CD4-positive, alpha-beta T cell treated with Interleukin-10 for 1 hour (primary cell): ENCODE results near the gene ABCB4.

Experiments used
- DNase-seq: peaks from one replicate; pipeline ENCODE4 v3.0.0-alpha.2; 2020

ABCB4 gene

DNA sequence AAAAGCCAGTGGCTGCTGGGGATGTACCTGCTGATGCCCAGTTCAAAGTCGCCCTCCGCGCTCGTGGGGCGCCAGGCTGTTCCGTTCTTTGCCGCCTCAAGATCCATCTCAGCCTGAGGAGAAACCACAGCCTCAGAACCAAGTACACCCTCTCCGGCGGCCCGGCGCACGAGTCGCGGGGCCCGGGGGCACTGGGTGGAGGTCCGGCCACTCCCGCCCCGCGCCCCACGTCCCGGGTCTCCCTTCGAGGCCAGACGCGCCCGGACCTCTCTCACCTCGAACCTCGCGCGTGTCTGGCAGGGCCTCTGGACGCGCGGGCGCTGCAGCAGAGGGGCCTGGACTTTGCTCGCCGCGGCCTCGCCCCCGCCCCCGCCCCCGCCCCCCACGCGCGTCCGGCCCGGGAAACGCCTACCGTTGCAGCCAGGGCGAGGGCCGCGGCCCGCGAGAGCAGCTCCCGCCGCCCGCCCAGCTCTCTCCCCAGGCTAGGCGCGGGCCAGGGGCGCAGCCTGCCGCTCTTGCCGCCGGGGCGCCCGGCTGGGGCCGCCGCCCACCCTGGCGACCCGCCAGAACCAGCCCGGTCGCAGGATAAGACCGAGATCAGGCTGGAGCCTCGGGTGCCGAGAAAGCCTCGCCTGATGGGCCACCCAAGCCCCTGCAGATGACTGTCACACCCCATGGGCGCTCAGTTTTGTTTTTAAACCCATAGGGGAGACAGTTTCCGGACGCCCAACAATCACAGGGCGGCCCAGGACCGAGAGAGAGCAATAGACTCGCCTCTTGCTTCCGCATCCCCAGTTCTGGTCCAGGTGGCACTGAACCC, at the start of gene ABCB4:
Gene ABCB4 (minus strand): TSS at position 322 of the 820 bp plus-strand sequence. CDS start 215 bp downstream, at position 107.
- DNase-seq: no peak

DNA sequence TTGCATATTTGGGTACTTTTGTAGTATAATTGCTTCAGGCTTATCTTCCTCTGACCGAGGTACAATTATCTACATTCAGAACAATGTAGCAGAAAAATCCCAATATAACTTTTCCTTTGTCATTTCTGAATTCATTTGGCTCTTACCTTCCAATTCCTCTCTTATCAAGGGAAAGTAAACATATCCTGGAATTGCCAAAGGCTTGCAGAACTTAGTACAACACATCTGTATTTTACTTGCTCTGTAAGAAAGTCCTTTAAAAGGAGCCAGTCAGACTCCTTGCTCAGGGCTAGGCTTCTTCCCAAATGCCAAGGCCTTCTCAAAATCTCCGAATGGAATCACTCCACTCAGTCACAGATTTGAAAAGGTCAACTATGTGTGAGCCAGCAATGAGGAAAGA, 43.3 kb upstream of the ABCB4 start:
- DNase-seq: no peak

DNA sequence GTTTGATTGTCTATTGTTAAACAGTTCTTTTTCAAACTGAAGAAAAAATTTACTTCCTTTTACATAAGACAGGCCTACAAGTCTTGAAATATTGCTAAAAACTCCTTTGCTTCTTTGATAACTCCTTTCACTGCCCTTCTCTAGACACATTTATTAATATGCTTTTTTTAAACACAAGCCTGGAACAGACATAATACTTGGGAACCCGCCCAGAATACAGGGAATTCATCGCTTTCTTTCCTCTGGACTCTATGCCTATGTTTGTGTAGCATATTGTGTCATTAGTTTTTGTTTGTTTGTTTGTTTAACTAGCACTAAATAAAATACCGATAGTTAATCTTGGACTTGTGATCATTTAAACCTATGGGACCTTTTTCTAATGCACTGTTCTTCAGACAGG, 42.4 kb upstream of the ABCB4 start:
- no peak for DNase-seq

DNA sequence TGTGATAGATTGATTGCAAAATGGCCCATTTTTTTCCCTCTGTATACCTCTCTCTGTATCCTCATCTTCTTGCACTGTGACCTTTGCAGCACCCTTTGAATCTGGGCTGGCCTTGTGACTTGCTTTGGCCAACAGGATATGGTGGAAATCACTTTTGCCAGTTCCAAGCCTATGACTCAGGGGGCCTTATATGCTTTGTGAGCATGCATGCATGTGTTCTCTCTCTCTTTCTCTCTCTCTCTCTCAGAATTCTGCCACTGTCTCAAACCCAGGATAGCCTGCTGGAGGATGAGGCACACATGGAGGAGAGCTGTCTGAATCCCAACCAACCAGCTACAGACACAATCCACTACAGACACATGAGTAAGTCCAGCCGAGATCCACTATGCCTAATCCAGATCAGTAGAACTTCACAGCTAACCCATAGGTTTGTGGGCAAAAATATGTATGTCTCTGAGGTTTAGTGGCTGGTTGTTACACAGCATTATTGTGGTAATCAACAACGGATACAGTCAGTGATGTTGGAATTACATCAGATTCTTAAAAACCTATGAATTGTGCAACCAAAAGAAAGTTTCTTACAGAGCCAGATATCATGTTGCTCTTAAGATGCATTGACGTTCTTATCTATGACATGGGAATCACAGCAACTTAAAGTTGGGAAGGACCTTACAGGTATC, 41.8 kb upstream of the ABCB4 start:
- no peak for DNase-seq

DNA sequence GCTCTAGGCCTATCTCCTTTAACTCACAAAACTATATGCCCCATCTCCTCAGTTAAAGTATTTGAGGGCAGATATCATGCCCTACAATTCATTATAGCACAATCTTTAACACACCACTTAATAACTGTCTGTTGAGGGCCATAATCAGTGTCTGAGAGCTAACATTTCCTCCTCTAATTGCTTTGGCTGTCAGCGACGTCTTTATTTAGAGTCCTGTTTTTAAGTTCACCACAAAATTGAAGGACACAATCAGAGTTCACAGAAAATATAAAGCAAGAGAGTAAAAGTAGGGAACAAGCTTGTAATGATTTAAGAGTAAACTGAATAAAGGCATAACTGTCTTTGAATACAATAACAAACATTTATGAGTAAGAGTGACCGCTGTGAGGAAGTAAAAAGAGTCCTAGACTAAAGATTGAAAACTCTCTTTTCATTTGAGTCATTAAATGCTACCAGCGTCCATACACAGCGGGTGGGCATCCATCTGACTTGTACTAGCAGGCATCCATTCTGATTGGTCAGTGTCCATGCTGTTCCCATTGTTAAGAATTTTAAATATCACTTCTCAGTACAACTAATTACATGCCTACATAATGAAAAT, 38.4 kb upstream of the ABCB4 start:
- DNase-seq: no peak

- no peak for DNase-seq
Measured at GRCh38 chr7:87512906-87513305, 37.4 kb upstream of the ABCB4 start.

DNA sequence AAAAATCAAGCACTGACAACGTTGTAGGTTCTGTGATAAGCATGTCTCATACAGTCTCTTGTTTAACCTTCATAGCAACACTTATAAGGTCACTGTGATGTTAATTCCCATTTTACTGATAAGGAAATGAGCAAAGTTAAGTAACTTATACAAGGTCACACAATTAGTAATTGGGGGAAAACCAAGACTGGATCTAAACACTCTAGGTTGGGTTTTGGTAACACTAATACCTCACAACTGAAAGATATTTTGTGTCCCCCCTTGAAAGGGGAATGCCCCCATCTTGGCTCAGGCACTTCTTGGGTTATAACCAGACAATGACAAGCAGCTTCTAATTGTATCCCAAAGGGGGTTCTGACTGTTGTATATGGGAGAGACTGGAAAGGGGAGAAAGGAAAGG, 36.0 kb upstream of the ABCB4 start:
- DNase-seq: no peak

DNA sequence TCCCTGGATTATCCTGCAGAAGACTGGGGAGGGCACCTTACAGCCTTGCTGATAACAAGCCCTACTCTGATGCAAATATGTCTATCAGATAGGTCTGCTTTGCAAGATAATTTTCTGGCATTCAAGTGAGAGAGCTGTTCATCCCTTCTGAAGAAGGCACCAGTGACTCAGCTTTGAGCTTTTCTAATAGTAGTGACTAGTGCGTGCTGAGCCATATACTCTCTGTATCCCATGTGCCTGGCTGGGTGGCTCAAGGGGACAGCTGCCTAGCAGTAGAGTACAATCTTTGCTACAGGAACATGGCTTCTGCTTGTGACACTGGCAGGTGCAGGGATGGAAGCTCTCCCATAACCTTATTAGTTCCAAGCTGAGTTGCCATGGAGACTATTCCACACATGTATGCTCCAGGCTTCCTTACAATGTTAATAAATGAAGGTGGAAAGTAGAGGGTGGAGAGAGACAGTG, 35.0 kb upstream of the ABCB4 start:
- no peak for DNase-seq

GRCh38 chr7:87507446-87507845, 32.0 kb upstream of the ABCB4 start:
- no peak for DNase-seq

- DNase-seq: peak; percentile 7
Measured at GRCh38 chr7:87506246-87507180, 31.0 kb upstream of the ABCB4 start.

DNA sequence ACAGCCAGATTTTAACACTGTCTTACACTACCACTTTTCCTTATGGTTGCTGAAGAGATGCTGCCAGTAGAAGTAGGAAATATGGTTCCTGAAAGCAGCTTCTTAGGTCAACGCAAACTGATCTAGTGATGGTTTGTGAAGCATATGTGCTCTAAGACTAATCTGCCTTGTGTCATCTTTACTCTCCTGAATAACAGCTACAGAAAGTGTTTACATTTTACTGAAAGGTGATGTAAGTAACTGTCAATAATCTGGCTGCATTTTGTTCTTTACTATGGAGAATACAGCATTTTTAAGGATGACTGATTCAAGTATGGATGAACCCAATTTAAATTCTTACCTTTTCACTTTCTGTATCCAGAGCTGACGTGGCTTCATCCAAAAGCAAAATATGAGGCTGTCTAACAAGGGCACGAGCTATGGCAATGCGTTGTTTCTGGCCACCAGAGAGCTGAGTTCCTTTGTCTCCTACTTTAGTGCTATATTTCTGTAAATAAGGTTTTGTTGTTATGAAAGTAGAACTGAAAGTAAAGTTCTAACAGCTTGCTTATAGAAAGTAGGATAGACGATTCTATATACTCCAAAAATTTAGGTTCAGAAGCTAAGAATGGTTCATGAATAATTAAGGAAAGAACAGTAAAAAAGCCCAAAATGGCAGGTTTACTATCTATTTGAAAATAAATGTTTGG, 30.2 kb upstream of the ABCB4 start:
- DNase-seq: no peak

DNA sequence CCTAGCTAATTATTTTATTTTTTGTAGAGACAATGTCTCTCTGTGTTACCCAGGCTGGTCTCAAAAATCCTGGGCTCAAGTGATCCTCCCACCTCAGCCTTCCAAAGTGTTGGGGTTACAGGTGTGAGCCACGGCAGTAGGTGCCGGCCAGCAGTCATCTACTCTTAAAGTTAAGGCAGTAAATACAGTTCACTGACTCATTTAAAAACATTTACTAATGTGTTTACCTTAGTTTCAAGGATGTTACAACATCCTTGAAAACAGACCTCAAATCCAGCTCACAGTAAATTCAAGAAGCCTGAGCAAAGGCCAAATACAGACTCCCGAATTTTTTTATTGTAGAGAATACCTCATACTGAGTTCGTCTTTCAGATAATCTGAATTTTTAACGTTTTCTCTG, 29.6 kb upstream of the ABCB4 start:
- no peak for DNase-seq

GRCh38 chr7:87499494-87499893, 24.0 kb upstream of the ABCB4 start:
- DNase-seq: no peak

GRCh38 chr7:87498893-87499292, 23.4 kb upstream of the ABCB4 start:
- DNase-seq: no peak

DNA sequence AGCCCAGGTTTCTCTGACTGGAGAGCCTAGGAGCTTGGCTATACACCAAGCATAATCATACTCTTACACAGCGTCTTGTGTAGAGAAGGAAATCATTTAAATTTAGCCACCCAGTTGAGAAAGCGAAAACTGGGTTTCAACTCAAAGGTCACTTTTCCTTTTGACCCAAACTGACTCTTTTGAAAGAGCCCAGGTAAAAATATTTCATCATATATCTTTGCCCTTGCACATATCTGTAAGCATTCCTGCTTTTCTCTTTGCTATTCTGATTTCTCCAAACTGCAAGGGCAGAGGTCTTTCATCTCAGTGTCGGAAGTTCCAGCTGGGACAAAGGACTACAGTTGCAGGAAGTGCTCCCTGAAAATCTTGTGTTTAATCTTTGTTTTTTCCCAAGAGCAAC, 22.0 kb upstream of the ABCB4 start:
- no peak for DNase-seq

GRCh38 chr7:87495366-87495765, 19.9 kb upstream of the ABCB4 start:
- no peak for DNase-seq

DNA sequence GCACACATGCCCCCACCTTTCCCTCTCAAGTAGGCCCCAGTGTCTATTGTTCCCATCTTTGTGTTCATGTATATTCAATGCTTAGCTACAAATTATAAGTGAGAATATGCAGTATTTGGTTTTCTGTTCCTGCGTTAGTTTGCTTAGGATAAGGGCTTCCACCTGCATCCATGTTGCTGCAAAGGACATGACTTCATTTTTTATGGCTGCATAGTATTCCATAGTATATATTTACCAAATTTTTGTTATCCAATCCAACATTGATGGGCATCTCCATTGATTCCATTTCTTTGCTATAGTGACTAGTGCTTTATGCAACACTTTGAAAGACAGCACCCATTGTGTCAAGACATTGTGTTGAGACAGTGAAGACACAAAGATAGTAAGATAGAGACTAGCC, 19.0 kb upstream of the ABCB4 start:
- DNase-seq: no peak

- DNase-seq: no peak
Measured at GRCh38 chr7:87483131-87483530, 7.7 kb upstream of the ABCB4 start.

DNA sequence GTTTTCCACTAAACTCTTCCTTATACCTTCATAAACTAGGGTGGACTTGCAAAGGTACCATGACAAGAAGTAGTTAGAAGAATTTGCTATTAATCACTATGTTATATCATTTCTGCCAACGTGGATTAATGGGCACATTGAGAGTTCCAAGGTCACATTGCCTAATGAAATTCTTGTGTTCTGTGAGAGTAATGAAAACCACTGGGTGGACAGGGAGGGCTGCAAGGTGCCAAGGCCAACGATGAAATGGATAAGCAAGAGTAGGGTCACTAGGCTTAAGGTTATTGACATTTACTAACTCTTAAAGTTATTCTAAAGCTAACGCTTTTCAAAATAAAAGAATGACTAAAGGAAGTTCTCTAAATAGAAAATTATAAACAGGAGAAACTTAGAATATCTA, 6.6 kb upstream of the ABCB4 start:
- no peak for DNase-seq

DNA sequence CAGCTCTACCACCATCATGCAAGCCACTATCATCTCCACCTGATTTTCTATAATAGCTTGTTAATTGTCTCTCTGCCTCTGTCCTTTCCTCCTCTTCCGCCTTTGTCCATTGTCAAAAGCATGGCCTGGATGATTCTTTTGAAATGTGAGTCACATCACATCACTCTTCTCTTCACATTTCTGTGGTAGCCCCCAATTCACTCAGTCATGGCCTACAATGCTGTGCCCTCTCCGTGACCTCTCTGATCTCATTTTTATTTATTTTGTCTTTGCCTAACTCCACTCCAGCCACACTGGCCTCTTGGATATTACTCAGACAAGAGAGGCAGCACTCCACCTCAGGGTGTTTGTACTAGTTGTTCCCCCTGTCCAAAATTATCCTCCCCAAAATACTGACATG, 4.9 kb upstream of the ABCB4 start:
- DNase-seq: no peak

- DNase-seq: no peak
Measured at GRCh38 chr7:87479951-87480350, 4.5 kb upstream of the ABCB4 start.

DNA sequence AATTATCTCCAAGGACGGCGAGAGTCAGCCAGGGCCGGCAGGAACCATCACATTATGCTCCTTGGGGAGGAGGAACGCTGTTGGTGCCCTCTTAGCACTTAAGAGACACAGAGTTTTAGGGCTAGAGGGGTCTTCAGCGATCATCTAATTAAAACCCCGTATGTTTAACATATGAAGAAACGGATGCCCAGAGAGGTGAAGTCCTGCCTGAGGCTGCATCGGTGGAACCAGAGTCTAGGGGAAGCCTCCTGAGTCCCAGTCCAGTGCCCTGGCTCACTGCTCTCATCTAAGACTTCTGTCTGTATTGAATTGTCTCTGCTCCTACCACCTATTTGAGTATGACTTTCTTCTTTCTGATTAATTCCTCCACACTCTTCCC, 688 bp upstream of the ABCB4 start:
- no peak for DNase-seq
